Activated T-helper 1 cell treated with Interleukin-2 at 50 U/mL for 16 hours (primary cell): ENCODE results near the gene ENO1.
"Not testable (repeated sequence)": the region's sequence is repeated elsewhere in the genome, so short reads cannot be mapped to it uniquely, and the experiment has no call there.

Experiments
- DNase-seq: peaks from one replicate; pipeline ENCODE4 v3.0.0-alpha.2; 2020; ENCODE audit warnings: low read depth

ENO1 gene

DNA sequence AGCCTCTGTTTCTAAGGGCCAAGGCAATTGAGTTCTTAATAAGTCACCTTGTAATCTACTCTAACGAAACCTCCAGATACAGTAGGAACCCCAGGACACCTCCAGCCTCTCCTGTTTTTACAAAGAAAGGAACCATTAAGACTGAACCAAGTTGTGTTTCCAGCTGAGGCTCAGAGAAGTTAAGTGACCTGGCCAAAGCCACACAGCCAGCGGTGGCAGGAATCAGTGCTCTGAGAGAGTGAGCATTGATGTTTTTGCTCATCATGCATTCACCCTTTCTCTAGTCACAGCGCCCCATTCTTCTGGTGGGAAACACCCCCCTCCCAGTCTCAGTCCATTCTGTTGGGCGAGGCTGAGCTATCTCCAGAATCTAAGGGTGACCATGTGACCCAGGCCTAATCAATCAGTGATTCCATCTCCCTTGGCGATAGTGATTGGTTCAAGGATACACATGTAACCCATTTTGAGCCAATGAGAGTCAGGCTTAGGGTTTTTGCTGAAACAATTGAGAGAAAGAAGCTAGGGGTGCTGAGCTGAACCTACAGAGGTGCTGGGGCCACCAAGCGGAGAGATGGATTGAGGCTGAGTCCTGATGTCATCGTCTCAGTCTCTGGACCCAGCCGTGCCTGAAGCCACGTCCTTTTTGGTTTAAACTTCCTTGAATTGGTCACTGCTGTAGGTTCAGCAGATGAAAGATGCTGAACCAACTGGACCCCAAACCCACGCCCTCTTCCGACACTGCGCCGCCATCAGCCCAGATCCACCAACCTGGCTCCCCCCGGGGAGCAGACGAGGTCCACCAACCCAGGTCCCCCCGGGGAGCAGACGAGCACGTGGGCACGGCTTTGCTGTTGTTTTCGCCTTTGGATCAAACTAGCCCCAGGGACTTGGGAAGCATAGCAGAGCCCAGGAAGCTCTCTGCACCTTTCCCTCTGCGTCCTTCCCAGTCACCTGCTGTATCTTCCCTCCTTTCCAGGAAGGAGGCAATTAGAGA lies 33.1 kb downstream of the ENO1 start:
- DNase-seq = no peak

GRCh38 chr1:8844501-8845006 lies 33.9 kb downstream of the ENO1 start:
- DNase-seq = no peak

- no peak for DNase-seq
Measured at GRCh38 chr1:8841395-8841794, 37.1 kb downstream of the ENO1 start.

DNA sequence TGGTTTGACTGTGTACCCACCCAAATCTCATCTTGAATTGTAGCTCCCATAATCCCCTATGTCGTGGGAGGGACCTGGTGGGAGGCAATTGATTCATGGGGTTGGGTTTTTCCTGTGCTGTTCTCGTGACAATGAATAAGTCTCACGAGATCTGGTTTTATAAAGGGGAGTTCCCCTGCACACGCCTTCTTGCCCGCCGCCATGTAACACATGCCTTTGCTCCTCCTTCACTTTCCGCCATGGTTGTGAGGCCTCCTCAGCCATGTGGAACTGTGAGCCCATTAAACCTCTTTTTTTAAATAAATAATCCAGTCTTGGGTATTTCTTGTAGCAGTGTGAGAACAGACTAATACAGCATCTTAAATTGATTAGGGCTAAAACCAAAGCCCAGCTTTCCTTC lies 38.5 kb downstream of the ENO1 start:
- no peak for DNase-seq

DNA sequence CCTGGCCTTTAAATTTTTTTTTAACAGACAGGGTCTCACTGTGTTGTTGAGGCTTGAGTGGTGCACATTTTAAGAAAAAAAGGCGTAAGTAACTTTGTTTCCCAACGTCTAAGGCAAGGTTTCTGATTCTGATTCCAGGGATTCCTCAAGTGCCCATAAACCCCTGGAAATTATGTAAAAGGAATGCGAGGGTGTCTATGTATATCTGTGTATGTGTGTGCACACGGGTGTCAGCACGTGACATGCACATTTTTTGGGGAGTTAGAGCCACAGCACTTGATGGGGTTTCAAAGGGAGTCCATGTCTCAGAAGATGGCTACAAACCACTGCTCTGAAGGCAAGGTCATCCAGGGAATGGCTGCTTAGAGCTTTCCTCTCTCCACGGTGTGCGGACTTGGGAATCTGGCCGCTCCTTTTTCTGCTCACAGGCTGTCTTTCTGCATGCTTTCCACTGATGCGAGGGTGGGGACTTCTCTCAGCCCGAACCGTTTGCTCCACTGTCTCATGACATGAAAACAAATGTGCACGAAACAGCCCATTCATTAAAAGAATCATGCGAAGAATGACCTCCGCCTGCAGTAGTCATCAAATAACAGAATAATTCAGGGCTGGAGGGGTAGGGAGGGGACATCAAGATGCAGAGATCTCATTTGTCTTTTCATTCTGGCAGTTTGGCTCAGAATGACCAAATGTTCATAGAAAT lies 42.4 kb downstream of the ENO1 start:
- DNase-seq = no peak

DNA sequence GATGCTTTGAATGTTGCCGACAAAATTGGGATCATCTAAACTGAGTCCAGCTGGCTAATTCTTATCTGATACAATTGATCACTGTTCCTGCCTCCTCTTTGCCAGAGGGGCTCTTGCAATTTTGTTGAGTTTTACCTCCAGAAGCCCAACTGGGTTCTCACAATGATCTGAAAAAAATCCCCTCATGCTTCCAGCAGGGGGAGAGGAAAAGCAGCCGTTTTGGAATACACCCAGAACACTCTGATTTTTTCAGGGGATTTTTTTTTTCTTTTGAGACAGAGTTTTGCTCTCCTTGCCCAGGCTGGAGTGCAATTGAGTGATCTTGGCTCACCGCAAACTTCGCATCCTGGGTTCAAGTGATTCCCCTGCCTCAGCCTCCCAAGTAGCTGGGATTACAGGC lies 47.1 kb downstream of the ENO1 start:
- no peak for DNase-seq

- not testable (repeated sequence) for DNase-seq
Measured at GRCh38 chr1:8830732-8831131, 47.8 kb downstream of the ENO1 start.

DNA sequence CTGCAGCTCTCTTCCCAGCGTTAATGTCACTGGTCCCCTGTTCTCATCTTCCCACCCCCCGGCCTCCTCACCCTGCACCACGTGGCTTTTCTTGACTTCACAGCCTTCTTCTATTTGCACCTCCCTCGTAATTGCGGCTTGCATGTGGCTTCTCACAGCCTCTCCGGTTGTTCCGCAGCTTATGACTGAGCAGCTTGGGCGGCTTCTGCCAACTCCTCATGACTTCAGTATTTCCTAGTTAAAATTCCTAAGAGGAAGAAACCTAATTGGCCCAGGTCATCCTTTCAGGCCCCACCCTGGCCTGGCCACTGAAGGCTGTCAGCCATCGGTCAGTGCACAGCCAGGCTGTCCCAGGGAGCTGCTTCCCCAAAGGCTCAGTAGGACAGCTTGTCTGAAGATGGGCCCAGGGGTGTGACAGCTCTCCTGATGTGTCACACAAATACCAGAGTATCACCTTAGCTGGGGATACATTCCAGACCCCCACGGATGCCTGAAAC lies 52.5 kb downstream of the ENO1 start:
- DNase-seq = no peak

GRCh38 chr1:8823295-8823664 lies 55.2 kb downstream of the ENO1 start:
- no peak for DNase-seq

DNA sequence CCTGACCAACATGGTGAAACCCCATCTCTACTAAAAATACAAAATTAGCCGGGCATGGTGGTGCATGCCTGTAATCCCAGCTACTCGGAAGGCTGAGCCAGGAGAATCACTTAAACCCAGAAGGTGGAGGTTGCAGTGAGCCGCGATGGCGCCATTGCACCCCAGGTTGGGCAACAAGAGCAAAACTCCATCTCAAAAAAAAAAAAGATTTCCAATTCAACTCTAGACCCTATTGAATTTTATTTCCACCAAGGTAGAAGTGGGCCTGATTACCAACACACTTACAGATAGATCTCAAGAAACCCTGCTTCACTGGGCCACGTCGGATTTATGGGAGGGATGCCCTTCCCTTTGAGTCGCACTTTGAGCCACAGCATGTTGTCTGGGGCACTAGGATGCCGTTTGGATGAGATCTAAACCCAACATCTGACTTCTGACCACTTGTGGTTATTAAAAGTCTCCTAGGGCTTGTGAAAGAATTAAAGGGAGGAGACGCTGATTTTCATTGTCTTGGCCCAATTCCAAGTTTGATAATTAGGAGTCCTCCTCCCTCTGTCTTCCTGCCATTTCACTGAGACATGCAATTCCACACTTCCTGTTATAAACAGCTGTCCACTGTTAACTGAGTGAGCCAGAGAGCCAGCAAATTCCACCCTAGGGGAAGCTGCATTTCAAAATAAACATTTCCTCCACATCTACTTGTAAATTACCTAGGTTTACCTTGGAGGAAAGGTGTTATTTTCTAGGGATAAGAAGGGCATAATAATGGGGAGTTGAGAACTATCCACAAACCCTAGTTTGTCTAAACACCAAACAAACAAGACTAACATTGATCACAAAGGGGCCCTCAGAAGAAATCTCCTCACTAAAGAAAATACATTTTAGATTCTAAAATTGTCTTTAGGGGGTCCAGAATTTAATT lies 55.9 kb downstream of the ENO1 start:
- DNase-seq = no peak

GRCh38 chr1:8821084-8821483 lies 57.4 kb downstream of the ENO1 start:
- no peak for DNase-seq

DNA sequence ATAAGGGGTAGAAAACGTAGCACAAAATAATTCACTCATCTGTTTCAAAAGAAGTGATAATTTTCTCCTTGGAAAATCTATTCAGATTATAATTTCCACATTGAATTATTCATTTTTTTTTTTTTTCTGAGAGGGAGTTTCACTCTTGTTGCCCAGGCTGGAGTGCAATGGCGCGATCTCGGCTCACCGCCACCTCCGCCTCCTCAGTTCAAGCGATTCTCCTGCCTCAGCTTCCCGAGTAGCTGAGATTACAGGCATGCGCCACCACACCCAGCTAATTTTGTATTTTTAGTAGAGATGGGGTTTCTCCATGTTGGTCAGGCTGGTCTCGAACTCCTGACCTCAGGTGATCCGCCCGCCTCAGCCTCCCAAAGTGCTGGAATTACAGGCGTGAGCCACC lies 59.7 kb downstream of the ENO1 start:
- not testable (repeated sequence) for DNase-seq

GRCh38 chr1:8818325-8818775 lies 60.1 kb downstream of the ENO1 start:
- DNase-seq = no peak

GRCh38 chr1:8817412-8818324 lies 60.8 kb downstream of the ENO1 start, which contains the start of gene RERE:
Gene RERE, minus strand, starts transcription at chr1:8817640.
- peak; percentile 97 for DNase-seq

GRCh38 chr1:8816831-8817411 lies 61.6 kb downstream of the ENO1 start:
- DNase-seq = peak; percentile 4

GRCh38 chr1:8816264-8816663 lies 62.2 kb downstream of the ENO1 start:
- no peak for DNase-seq

- DNase-seq = no peak
Measured at GRCh38 chr1:8815582-8816151, 62.8 kb downstream of the ENO1 start.

DNA sequence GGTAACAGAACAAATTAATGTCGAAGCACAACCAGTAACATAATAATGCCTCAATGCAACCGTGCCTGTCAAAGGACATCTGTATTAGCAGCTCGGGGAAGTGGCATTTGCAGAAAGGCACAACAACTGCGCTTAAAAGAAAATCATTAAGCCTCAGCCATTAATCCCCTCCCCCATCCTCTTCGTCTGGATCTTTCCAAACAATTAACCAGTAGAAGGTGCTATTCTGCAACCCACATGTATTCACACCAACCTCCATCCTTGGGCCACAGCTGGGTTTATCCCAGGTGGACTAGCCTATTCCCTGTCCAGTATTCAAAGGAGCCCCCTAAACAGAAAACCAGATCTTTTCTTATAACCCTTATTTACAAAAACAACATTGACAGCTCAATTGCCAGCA lies 63.6 kb downstream of the ENO1 start:
- DNase-seq = no peak

DNA sequence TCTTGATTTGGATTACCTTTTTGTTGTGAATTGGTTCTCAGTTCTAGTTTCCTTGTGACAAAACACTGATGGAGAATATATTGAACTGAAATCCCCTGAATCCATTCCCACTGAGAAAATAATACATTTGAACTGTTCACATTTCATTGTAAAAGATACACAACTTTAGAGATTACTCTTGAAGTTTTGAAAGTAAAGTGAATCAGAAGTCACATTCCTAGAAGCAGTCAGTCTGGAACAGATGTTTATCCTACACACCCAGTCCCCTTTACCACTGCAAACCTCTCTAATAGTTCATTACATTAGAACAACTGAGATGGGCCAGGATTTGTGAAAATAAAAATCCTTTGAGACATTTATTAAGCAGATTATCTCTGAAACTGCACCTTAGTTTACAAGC lies 64.5 kb downstream of the ENO1 start:
- no peak for DNase-seq
